Common myeloid progenitor, CD34-positive (primary cell): ENCODE data around the gene ZNF524.

ENCODE experiments used
- CTCF ChIA-PET: fragments of 350-600 bp; sonication (Branson Sonifier 250); formaldehyde crosslinking; loops from one replicate; lab custom pipeline; 2021; ENCODE audit warnings: antibody characterized with exemption; lab: Charles Lee
- POLR2A ChIA-PET: fragments of 350-600 bp; sonication (Branson Sonifier 250); formaldehyde crosslinking; loops from one replicate; lab custom pipeline; 2021; ENCODE audit warnings: antibody characterized with exemption; lab: Charles Lee
- DNase-seq, 3 donors: peaks; one replicate each; pipeline versions ENCODE4 v3.0.0 to v3.0.0-alpha.2; 2013
- H3K27ac ChIP-seq, 2 experiments: 1 replicate in 1 of 2; 2 replicates in 1 of 2; pipeline ENCODE4 v1.7.0; 2013; ENCODE audit warnings: inconsistent platforms in 2 of 2, low read length in 2 of 2, mild to moderate bottlenecking in 2 of 2, low read depth in 1 of 2, moderate library complexity in 1 of 2; ENCODE audit not compliant: severe bottlenecking in 2 of 2, insufficient read depth in 1 of 2, poor library complexity in 1 of 2
- H3K27me3 ChIP-seq, 5 experiments: replicated peaks in 2 of 5; 1 replicate in 3 of 5; 2 replicates in 2 of 5; pipeline versions ENCODE4 v1.6.1 to v1.7.0; 2013; ENCODE audit warnings: low read length in 4 of 5, mild to moderate bottlenecking in 2 of 5, moderate library complexity in 2 of 5, inconsistent platforms in 1 of 5; ENCODE audit not compliant: insufficient read depth in 5 of 5, control insufficient read depth in 4 of 5
- H3K36me3 ChIP-seq, 4 experiments: 1 replicate in 2 of 4; 2 replicates in 2 of 4; pipeline versions ENCODE4 v1.6.1 to v1.7.0; 2013; ENCODE audit warnings: low read length in 3 of 4, control low read depth in 1 of 4, mild to moderate bottlenecking in 1 of 4; ENCODE audit not compliant: control insufficient read depth in 4 of 4, insufficient read depth in 4 of 4
- H3K4me1 ChIP-seq, 4 experiments: 1 replicate in 3 of 4; 2 replicates in 1 of 4; pipeline versions ENCODE4 v1.6.1 to v1.7.1; 2013; ENCODE audit warnings: low read length in 3 of 4, mild to moderate bottlenecking in 3 of 4, control low read depth in 1 of 4, inconsistent platforms in 1 of 4, moderate library complexity in 1 of 4; ENCODE audit not compliant: control insufficient read depth in 4 of 4, insufficient read depth in 4 of 4; ENCODE audit errors: control extremely low read depth in 1 of 4
- H3K4me3 ChIP-seq, 7 experiments: 1 replicate in 4 of 7; 2 replicates in 3 of 7; pipeline versions ENCODE4 v1.5.1 to v1.7.0; 2013; ENCODE audit warnings: mild to moderate bottlenecking in 7 of 7, low read length in 6 of 7, moderate library complexity in 6 of 7, inconsistent platforms in 2 of 7, low read depth in 2 of 7, control low read depth in 1 of 7; ENCODE audit not compliant: insufficient read depth in 4 of 7, control insufficient read depth in 1 of 7; ENCODE audit errors: extremely low read depth in 1 of 7
- H3K9me3 ChIP-seq, 5 experiments: 1 replicate in 4 of 5; 2 replicates in 1 of 5; pipeline versions ENCODE4 v1.6.1 to v1.7.1; 2013; ENCODE audit warnings: low read length in 4 of 5, mild to moderate bottlenecking in 2 of 5, inconsistent platforms in 1 of 5, low read depth in 1 of 5, moderate library complexity in 1 of 5; ENCODE audit not compliant: control insufficient read depth in 4 of 5, insufficient read depth in 2 of 5; ENCODE audit errors: control extremely low read depth in 1 of 5
- WGBS: methylation state at CpG from one replicate; pipeline ENCODE4 v1.1.5; 2013; ENCODE audit not compliant: insufficient coverage; 5-methylcytosine and 5-hydroxymethylcytosine counted together

The ZNF524 gene

GRCh38 chr19:55643003-55643886 lies 43.2 kb downstream of the ZNF524 start, which contains the start of gene ZNF581:
ZNF581 (plus strand) TSS chr19:55643649; CDS start chr19:55644572, 923 bp downstream.
- CTCF ChIA-PET = interaction anchor here (1.2 to 9.2 kb wide), 4 partner anchors 9 to 28 kb away, joined by 3 to 128 read pairs (median 6); partner anchors contain the start of gene U2AF2
- DNase-seq = peak; percentile 74 to 85 (median 84)
- H3K4me1 ChIP-seq = peaks cover 5 to 61% (median 50%) of the 10 kb centered on the region in 4 experiments
- no peaks in the 10 kb centered on the region for H3K27me3 ChIP-seq
- H3K27ac ChIP-seq = peak within 1 kb of the TSS; percentile 64 to 86
- peak within 1 kb of the TSS; percentile 48 to 96 (median 77) for H3K4me3 ChIP-seq
- no peaks in the 10 kb centered on the region for H3K9me3 ChIP-seq
- POLR2A ChIA-PET = no interaction called here
- peaks cover 0 to 14% (median 11%) of the 10 kb centered on the region in 4 experiments for H3K36me3 ChIP-seq
- WGBS = 5% methylated on average over 34 of the region's 56 CpGs

DNA sequence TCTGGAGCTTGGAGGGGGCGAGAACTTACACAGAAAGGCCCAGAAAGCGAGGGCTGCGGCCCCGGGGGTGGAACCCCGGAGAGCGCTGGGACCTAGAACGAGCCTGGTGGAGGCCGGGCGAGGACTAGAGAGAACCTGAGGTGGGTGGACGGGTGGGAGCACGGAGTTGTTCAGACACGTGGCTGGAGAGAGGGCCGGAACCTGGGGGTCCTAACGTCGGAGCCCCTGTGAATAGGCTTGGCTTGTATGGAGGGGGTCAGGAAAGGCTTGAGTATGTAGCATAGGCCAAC lies 43.7 kb downstream of the ZNF524 start:
- H3K9me3 ChIP-seq = no peaks in the 10 kb centered on the region
- H3K27ac ChIP-seq = peak overlapping the region; percentile 64 to 86
- H3K4me3 ChIP-seq = peak overlapping the region; percentile 48 to 96 (median 77)
- peaks cover 5 to 66% (median 56%) of the 10 kb centered on the region in 4 experiments for H3K4me1 ChIP-seq
- no peak for DNase-seq
- 0% methylated on average over 11 of the region's 15 CpGs for WGBS
- no peaks in the 10 kb centered on the region for H3K27me3 ChIP-seq
- POLR2A ChIA-PET = no interaction called here
- CTCF ChIA-PET = interaction anchor here (1.3 to 9.2 kb wide), 4 partner anchors 9 to 27 kb away, joined by 3 to 128 read pairs (median 8); partner anchors contain the start of gene U2AF2
- H3K36me3 ChIP-seq = peaks cover 0 to 14% (median 11%) of the 10 kb centered on the region in 4 experiments

DNA sequence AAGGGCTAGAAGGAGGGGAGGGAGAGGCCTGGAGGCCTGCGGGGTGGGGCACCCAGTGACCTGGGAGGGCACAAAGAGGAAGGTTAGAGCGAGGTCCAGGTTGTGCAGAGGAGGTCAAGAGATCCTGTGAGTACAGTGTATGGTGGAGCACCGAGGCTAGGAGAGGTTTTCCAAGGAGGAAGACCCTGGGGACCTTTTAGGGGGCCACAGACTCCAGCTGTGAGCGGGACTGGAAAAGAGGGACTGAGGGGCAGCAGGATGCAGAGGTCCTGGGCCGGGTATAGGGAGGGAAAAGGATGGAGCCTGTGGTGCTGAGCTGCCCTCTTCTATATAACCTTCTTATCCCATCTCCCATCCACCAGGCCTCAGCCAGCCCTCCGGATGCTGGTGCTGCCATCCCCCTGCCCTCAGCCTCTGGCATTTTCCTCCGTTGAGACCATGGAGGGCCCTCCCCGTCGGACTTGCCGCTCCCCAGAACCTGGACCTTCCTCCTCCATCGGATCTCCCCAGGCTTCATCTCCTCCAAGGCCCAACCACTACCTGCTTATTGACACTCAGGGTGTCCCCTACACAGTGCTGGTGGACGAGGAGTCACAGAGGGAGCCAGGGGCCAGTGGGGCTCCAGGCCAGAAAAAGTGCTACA lies 44.2 kb downstream of the ZNF524 start:
- Histone ChIP-seq H3K9me3 (no peaks in the 10 kb centered on the region), H3K36me3 (peaks cover 0 to 14% (median 11%) of the 10 kb centered on the region in 4 experiments), H3K4me1 (peaks cover 5 to 68% (median 59%) of the 10 kb centered on the region in 4 experiments), H3K27ac (peak overlapping the region; percentile 64 to 86), H3K4me3 (peak overlapping the region; percentile 48 to 96 (median 77)), H3K27me3 (no peaks in the 10 kb centered on the region)
- CTCF ChIA-PET = interaction anchor here (1.3 to 9.2 kb wide), 4 partner anchors 9 to 27 kb away, joined by 3 to 128 read pairs (median 4); no protein-coding TSS in a partner anchor
- POLR2A ChIA-PET = no interaction called here
- 44% methylated on average over 6 of the region's 12 CpGs for WGBS
- DNase-seq = no peak

GRCh38 chr19:55644842-55645511 lies 44.9 kb downstream of the ZNF524 start:
- Histone ChIP-seq H3K27me3 (no peaks in the 10 kb centered on the region), H3K4me3 (peak overlapping the region in 5 of 7 experiments; percentile 67 to 96 (median 85)), H3K27ac (peak overlapping the region in 1 of 2 experiments; percentile 86), H3K9me3 (no peaks in the 10 kb centered on the region), H3K4me1 (peaks cover 5 to 68% (median 60%) of the 10 kb centered on the region in 4 experiments), H3K36me3 (peaks cover 0 to 14% (median 11%) of the 10 kb centered on the region in 4 experiments)
- CTCF ChIA-PET = interaction anchor here (1.4 to 9.2 kb wide), 4 partner anchors 8 to 13 kb away, joined by 3 to 128 read pairs (median 6); partner anchors contain the start of gene U2AF2
- POLR2A ChIA-PET = no interaction called here
- WGBS = 98% methylated on average over 28 of the region's 28 CpGs
- DNase-seq = no peak

- DNase-seq = no peak
- H3K4me1 ChIP-seq = peaks cover 5 to 63% (median 55%) of the 10 kb centered on the region in 4 experiments
- 91% methylated on average over 4 of the region's 5 CpGs for WGBS
- H3K36me3 ChIP-seq = peaks cover 0 to 19% (median 11%) of the 10 kb centered on the region in 4 experiments
- H3K9me3 ChIP-seq = no peaks in the 10 kb centered on the region
- H3K4me3 ChIP-seq = no peak overlapping the region
- CTCF ChIA-PET = interaction anchor here (1.4 to 9.2 kb wide), 4 partner anchors 9 to 19 kb away, joined by 3 to 128 read pairs (median 6); partner anchors contain the start of gene U2AF2
- no peaks in the 10 kb centered on the region for H3K27me3 ChIP-seq
- H3K27ac ChIP-seq = no peak overlapping the region
- POLR2A ChIA-PET = no interaction called here
These were observed 45.4 kb downstream of the ZNF524 start for GRCh38 chr19:55645512-55645881.

DNA sequence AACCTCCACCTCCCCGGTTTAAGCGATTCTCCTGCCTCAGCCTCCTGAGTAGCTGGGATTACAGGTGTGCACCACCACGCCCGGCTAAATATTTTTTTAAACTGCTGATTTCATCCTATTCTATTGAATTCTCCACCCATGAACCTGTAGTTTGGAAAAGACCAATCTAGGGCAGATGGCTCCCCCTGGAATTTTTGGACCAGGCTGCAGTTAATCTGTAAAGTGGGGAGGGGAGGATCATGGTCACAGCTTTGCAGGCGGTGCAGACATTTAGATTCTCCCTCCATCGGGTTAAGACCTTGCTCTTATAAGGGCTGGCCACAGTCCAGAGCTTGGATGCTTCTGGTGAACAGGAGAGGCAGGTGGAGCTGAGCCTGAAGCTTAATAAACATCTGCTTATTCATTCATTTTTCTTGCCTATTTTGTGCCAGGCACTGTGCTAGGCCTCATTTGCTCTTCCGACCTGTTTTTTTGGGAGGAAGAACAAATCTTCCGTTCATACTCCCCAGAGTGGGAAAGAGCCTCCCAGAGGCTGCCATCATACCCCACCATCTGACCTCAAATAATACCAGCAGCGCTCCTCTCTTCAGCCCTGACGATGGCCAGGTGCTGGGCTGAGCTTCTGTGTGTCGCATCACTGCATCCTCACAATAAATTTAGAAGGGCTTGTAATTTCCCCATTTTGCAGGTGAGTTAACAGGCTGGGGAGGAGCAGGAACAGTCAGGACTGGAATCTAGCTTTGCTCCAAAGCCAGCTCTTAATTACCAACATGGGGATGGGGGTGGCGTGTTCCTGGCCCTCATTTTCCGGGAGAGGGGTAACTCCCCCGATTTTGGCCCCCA lies 47.0 kb downstream of the ZNF524 start:
- Histone ChIP-seq H3K9me3 (no peaks in the 10 kb centered on the region), H3K27ac (peak overlapping the region; percentile 14 to 83), H3K4me1 (peaks cover 5 to 50% (median 44%) of the 10 kb centered on the region in 4 experiments), H3K27me3 (no peaks in the 10 kb centered on the region), H3K4me3 (peak overlapping the region; percentile 58 to 91 (median 83)), H3K36me3 (peaks cover 0 to 31% (median 16%) of the 10 kb centered on the region in 4 experiments)
- WGBS = 71% methylated on average over 9 of the region's 14 CpGs
- ChIA-PET POLR2A (interaction anchor here (0.6 to 1.5 kb wide), 4 partner anchors 8 to 1185 kb away, joined by 3 to 4 read pairs (median 4); no protein-coding TSS in a partner anchor), CTCF (interaction anchor here (0.7 to 9.2 kb wide), 4 partner anchors 13 to 29 kb away, joined by 3 to 128 read pairs (median 6); no protein-coding TSS in a partner anchor)
- DNase-seq = no peak
